Uterus (tissue), 4 donors: ENCODE measurements around the gene HSPA1A. TPM values are rescaled to one million over a fixed set of nuclear protein-coding genes. Genes with fewer than 3 reads are reported as not detected.

Experiments used
- DNase-seq, 2 donors: peaks; one replicate each; pipeline ENCODE4 v3.0.0-alpha.2; 2019 to 2020
- H3K27ac ChIP-seq, 2 donors: fragments of 200-600 bp; sonication (generic); 1 replicate in 1 of 2; 2 replicates in 1 of 2; pipeline ENCODE4 v1.5.1; 2016 to 2018
- H3K27me3 ChIP-seq, 2 donors: fragments of 200-600 bp; sonication (generic); one replicate each; pipeline ENCODE4 v1.5.1; 2018 to 2019; ENCODE audit warnings: control low read depth in 1 of 2
- H3K36me3 ChIP-seq, 2 donors: fragments of 200-600 bp; sonication (generic); one replicate each; pipeline ENCODE4 v1.5.1; 2019; ENCODE audit warnings: control low read depth in 1 of 2
- H3K4me1 ChIP-seq, 2 donors: fragments of 200-600 bp; sonication (generic); one replicate each; pipeline ENCODE4 v1.5.1; 2018 to 2019; ENCODE audit warnings: control low read depth in 1 of 2
- H3K4me3 ChIP-seq, 2 donors: fragments of 200-600 bp; sonication (generic); 1 replicate in 1 of 2; 2 replicates in 1 of 2; pipeline ENCODE4 v1.5.1; 2018 to 2019; ENCODE audit warnings: mild to moderate bottlenecking in 1 of 2
- H3K9me3 ChIP-seq, 2 donors: fragments of 200-600 bp; sonication (generic); one replicate each; pipeline ENCODE4 v1.5.1; 2019; ENCODE audit warnings: control low read depth in 1 of 2
- POLR2A ChIP-seq, 2 donors: fragments of 450-650 bp; IDR thresholded peaks; one replicate each; pipeline ENCODE4 v1.6.1; 2016; ENCODE audit warnings: antibody characterized with exemption in 2 of 2, mild to moderate bottlenecking in 1 of 2, moderate library complexity in 1 of 2
- intact Hi-C: fragments of 100-400 bp; cut with DNase I; formaldehyde crosslinking; loops from one replicate; pipeline ENCODE4 v1.15.1; 2023; ENCODE audit warnings: low total_unique reads
- total RNA-seq, 4 donors: library from RNA; depleted of rRNA in 3 of 4; stranded (reverse); fragments of >200 nt in 3 of 4; gene quantifications; one replicate each; pipeline versions ENCODE4 v1.1.0 to v1.2.4, GENCODE V29; 2014 to 2023
- TF ChIP-seq, protein P1 (sequence below), 4 experiments: fragments of 200-600 bp in 2 of 4; fragments of 450-650 bp in 2 of 4; sonication (generic) in 2 of 4; IDR thresholded peaks; one replicate each; pipeline ENCODE4 v1.5.1; 2016 to 2019; ENCODE audit warnings: antibody characterized with exemption in 4 of 4, mild to moderate bottlenecking in 2 of 4, moderate library complexity in 1 of 4
- donor health status: DM: yes; HTN: yes; CAD: no.

HSPA1A gene
- total RNA-seq, 4 donors from 2014 or later, result 98.8 to 261 (median 170) TPM

DNA sequence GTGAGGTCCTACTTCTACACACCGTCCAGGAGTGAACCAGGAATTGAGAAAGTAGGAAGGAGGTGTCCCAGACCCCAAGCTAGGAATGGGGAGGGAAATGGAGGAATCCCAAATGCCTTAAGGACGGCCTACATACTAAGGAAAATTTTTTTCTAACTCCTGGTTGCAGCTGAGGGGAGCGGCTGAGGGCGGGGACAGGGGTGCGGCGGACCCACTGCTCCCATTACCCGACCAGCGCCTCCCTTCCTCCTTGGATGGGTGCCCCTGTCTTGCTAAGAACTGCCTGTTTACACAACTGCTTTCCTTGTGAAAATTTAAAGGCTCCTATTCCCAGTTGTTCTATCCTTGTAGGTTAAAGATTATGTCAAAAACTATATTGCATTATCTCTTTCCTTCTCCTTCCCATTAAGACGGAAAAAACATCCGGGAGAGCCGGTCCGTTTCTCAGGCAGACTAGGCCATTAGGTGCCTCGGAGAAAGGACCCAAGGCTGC lies 11.5 kb downstream of the HSPA1A start:
- peak; percentile 90 to 95 for DNase-seq
- peaks cover 5 to 13% of the 10 kb centered on the region in 2 donors for H3K4me1 ChIP-seq
- H3K4me3 ChIP-seq, result peak overlapping the region; percentile 25 to 39
- intact Hi-C loops, result no loop called here
- H3K36me3 ChIP-seq, result no peaks in the 10 kb centered on the region
- no peaks in the 10 kb centered on the region for H3K27me3 ChIP-seq
- H3K27ac ChIP-seq, result peak overlapping the region; percentile 96 to 99
- TF ChIP-seq, protein P1, sequence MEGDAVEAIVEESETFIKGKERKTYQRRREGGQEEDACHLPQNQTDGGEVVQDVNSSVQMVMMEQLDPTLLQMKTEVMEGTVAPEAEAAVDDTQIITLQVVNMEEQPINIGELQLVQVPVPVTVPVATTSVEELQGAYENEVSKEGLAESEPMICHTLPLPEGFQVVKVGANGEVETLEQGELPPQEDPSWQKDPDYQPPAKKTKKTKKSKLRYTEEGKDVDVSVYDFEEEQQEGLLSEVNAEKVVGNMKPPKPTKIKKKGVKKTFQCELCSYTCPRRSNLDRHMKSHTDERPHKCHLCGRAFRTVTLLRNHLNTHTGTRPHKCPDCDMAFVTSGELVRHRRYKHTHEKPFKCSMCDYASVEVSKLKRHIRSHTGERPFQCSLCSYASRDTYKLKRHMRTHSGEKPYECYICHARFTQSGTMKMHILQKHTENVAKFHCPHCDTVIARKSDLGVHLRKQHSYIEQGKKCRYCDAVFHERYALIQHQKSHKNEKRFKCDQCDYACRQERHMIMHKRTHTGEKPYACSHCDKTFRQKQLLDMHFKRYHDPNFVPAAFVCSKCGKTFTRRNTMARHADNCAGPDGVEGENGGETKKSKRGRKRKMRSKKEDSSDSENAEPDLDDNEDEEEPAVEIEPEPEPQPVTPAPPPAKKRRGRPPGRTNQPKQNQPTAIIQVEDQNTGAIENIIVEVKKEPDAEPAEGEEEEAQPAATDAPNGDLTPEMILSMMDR (IDR thresholded peaks at IDR 0.05), result no peak
- TF ChIP-seq POLR2A (IDR thresholded peaks at IDR 0.05), result peak; percentile 37 to 88
- no peaks in the 10 kb centered on the region for H3K9me3 ChIP-seq

DNA sequence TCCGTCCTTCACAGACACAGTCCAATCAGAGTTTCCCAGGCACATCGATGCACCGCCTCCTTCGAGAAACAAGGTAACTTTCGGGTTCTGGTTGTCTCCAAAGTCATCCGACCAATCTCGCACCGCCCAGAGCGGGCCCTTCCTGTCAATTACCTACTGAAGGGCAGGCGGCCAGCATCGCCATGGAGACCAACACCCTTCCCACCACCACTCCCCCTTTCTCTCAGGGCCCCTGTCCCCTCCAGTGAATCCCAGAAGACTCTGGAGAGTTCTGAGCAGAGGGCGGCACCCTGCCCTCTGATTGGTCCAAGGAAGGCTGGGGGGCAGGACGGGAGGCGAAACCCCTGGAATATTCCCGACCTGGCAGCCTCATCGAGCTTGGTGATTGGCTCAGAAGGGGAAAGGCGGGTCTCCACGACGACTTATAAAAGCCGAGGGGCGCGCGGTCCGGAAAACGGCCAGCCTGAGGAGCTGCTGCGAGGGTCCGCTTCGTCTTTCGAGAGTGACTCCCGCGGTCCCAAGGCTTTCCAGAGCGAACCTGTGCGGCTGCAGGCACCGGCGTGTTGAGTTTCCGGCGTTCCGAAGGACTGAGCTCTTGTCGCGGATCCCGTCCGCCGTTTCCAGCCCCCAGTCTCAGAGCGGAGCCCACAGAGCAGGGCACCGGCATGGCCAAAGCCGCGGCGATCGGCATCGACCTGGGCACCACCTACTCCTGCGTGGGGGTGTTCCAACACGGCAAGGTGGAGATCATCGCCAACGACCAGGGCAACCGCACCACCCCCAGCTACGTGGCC lies 12.1 kb downstream of the HSPA1A start, which contains the start of gene HSPA1B:
Gene HSPA1B, plus strand, starts transcription at position 453 of the 794 bp plus-strand sequence. Its CDS starts 213 bp downstream, at position 666.
- Histone ChIP-seq H3K4me3 (peak within 1 kb of the TSS; percentile 86 to 89), H3K27me3 (no peaks in the 10 kb centered on the region), H3K27ac (peak within 1 kb of the TSS; percentile 96 to 99), H3K9me3 (no peaks in the 10 kb centered on the region), H3K4me1 (peaks cover 5 to 13% of the 10 kb centered on the region in 2 donors), H3K36me3 (no peaks in the 10 kb centered on the region)
- intact Hi-C loops, result no loop called here
- peak; percentile 100 for DNase-seq
- TF ChIP-seq, protein P1 (IDR thresholded peaks at IDR 0.05), result peak in 2 of 4 experiments; percentile 35 to 44
- TF ChIP-seq POLR2A (IDR thresholded peaks at IDR 0.05), result peak; percentile 100

DNA sequence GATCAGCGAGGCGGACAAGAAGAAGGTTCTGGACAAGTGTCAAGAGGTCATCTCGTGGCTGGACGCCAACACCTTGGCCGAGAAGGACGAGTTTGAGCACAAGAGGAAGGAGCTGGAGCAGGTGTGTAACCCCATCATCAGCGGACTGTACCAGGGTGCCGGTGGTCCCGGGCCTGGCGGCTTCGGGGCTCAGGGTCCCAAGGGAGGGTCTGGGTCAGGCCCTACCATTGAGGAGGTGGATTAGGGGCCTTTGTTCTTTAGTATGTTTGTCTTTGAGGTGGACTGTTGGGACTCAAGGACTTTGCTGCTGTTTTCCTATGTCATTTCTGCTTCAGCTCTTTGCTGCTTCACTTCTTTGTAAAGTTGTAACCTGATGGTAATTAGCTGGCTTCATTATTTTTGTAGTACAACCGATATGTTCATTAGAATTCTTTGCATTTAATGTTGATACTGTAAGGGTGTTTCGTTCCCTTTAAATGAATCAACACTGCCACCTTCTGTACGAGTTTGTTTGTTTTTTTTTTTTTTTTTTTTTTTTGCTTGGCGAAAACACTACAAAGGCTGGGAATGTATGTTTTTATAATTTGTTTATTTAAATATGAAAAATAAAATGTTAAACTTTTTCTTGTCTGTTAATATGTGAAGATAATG lies 14.4 kb downstream of the HSPA1A start:
- no peaks in the 10 kb centered on the region for H3K36me3 ChIP-seq
- H3K4me3 ChIP-seq, result peak overlapping the region; percentile 49 to 50
- peak overlapping the region; percentile 78 to 99 for H3K27ac ChIP-seq
- TF ChIP-seq POLR2A (IDR thresholded peaks at IDR 0.05), result no peak
- TF ChIP-seq, protein P1 (IDR thresholded peaks at IDR 0.05), result peak; percentile 45 to 55 (median 51)
- no peaks in the 10 kb centered on the region for H3K27me3 ChIP-seq
- H3K4me1 ChIP-seq, result peaks cover 5 to 13% of the 10 kb centered on the region in 2 donors
- intact Hi-C loops, result loop anchor here (5.0 kb wide), 1 partner anchor 147 kb away; the partner anchor contains the start of gene LY6G5C
- peak in 1 of 2 donors; percentile 40 for DNase-seq
- H3K9me3 ChIP-seq, result no peaks in the 10 kb centered on the region

DNA sequence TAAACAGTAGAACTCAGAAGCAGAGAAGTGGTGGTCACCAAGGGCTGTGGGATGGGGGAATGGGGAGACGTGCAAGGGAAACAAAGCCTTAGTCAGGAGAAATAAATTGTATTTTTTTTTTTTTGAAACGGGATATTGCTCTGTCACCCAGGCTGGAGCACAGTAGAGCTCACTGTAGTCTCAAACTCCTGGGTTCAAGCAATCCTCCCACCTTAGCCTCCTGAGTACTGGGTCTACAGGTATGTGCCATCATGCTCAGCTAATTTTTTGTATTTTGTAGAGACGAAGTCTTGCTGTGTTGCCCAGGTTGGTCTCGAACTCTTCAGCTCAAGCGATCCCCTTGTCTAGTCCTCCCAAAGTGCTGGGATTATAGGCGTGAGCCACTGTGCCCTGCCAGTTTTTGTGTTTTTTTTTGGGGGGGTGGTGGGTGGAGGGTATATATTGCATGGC lies 15.6 kb downstream of the HSPA1A start:
- peak overlapping the region; percentile 78 to 99 for H3K27ac ChIP-seq
- DNase-seq, result no peak

More for the DNA sequence above, 15.6 kb downstream of the HSPA1A start:
- no peaks in the 10 kb centered on the region for H3K36me3 ChIP-seq
- H3K27me3 ChIP-seq, result no peaks in the 10 kb centered on the region
- TF ChIP-seq, protein P1 (IDR thresholded peaks at IDR 0.05), result no peak
- TF ChIP-seq POLR2A (IDR thresholded peaks at IDR 0.05), result no peak
- intact Hi-C loops, result loop anchor here (5.0 kb wide), 1 partner anchor 149 kb away; the partner anchor contains the start of gene LY6G5C
- H3K4me1 ChIP-seq, result peaks cover 3 to 11% of the 10 kb centered on the region in 2 donors
- peak overlapping the region; percentile 49 to 50 for H3K4me3 ChIP-seq
- H3K9me3 ChIP-seq, result no peaks in the 10 kb centered on the region
